ENCODE results near the gene LRRC19.

The LRRC19 gene

DNA sequence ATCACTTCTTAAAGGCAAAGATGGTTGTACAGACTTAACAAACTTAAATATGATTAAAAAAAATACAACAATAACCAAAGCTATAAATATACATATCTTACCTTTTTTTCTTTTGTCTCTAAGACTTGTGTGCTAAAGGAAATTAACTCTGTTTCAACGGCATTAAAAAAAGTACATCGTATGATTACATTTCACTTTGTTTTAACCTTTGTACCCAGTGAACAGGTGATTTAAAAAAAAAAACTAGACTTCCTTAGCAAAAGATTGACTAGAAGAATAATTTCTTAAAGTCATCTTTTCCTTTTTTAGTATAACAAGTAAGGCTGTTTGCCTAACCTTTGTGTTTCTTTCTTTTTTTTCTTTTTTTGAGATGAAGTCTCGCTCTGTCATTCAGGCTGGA lies at the start of gene LRRC19:
Gene LRRC19 (minus strand): TSS at position 182 of the 400 bp plus-strand sequence. CDS start 5,978 bp downstream, outside the sequence.
- H3K27ac ChIP-seq (ENCODE audit: extremely low read depth, low read depth, low read length) = no peak within 1 kb of the TSS
- no peaks in the 10 kb centered on the region for H3K9me3 ChIP-seq (ENCODE audit: control insufficient read depth, insufficient read depth, low read depth, low read length)
- H3K36me3 ChIP-seq (ENCODE audit: control insufficient read depth in 2 of 2, insufficient read depth in 1 of 2, low read length in 2 of 2) = peaks cover 0 to 3% of the 10 kb centered on the region in 2 experiments; a peak in 1 of 3 replicates
- no peak within 1 kb of the TSS for H3K4me3 ChIP-seq (ENCODE audit: low read depth, low read length)
- TF ChIP-seq ZBTB44 (tag by site-specific recombination; IDR thresholded peaks at IDR 0.05) = no peak
- no peak for TF ChIP-seq RBAK (tag by site-specific recombination; IDR thresholded peaks at IDR 0.05)
- TF ChIP-seq ZNF473 (tag by site-specific recombination; IDR thresholded peaks at IDR 0.05) = no peak
- no peak for TF ChIP-seq ZFHX2 (tag by site-specific recombination; conservative IDR thresholded peaks at IDR 0.05)
- TF ChIP-seq ZNF335 (tag by site-specific recombination; conservative IDR thresholded peaks at IDR 0.05) = no peak
- no peak for TF ChIP-seq FEZF1 (tag by site-specific recombination; IDR thresholded peaks at IDR 0.05)
- TF ChIP-seq ZNF37A (tag by site-specific recombination; IDR thresholded peaks at IDR 0.05) = no peak
- TF ChIP-seq ZNF132 (tag by site-specific recombination; IDR thresholded peaks at IDR 0.05; ENCODE audit: borderline replicate concordance) = no peak
- TF ChIP-seq KLF9 (tag by site-specific recombination; IDR thresholded peaks at IDR 0.05; ENCODE audit: low read depth) = no peak
- TF ChIP-seq, protein P1, sequence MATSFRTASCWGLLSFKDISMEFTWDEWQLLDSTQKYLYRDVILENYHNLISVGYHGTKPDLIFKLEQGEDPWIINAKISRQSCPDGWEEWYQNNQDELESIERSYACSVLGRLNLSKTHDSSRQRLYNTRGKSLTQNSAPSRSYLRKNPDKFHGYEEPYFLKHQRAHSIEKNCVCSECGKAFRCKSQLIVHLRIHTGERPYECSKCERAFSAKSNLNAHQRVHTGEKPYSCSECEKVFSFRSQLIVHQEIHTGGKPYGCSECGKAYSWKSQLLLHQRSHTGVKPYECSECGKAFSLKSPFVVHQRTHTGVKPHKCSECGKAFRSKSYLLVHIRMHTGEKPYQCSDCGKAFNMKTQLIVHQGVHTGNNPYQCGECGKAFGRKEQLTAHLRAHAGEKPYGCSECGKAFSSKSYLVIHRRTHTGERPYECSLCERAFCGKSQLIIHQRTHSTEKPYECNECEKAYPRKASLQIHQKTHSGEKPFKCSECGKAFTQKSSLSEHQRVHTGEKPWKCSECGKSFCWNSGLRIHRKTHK (tag by site-specific recombination; IDR thresholded peaks at IDR 0.05) = no peak
- no peak for TF ChIP-seq ZNF768 (tag by site-specific recombination; IDR thresholded peaks at IDR 0.05)
- no peak for TF ChIP-seq ZNF169 (tag by site-specific recombination; IDR thresholded peaks at IDR 0.05)
- TF ChIP-seq PRDM4 (tag by site-specific recombination; IDR thresholded peaks at IDR 0.05) = no peak
- TF ChIP-seq ZNF549 (tag by site-specific recombination; IDR thresholded peaks at IDR 0.05) = no peak
- no peak for TF ChIP-seq ZNF394 (tag by site-specific recombination; IDR thresholded peaks at IDR 0.05; ENCODE audit: borderline replicate concordance)
- TF ChIP-seq ZNF704 (tag by site-specific recombination; IDR thresholded peaks at IDR 0.05) = no peak
- ChIA-PET POLR2A (no interaction called here), CTCF (no interaction called here)
- H3K4me1 ChIP-seq (ENCODE audit: control insufficient read depth, insufficient read depth, low read length) = no peaks in the 10 kb centered on the region

DNA sequence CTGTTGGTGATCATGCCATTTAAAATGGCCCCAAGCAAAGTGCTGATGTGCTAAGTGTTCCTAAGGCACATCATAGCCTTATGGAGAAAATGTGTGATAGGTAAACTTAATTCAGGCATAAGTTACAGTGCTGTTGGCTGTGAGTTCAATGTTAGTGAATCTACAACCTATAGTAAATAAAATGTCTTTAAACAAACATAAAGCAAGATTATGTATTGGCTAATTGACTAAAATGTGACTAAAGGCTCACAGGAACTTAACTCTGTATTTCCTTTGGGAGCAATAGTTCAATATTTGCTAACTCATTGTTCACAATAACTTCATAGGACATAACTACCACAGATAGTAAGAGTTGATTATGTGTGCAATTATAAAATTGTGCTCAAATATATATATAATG lies 49.4 kb upstream of the LRRC19 start:
- Histone ChIP-seq H3K9me3 (ENCODE audit: control insufficient read depth, insufficient read depth, low read depth, low read length) (no peaks in the 10 kb centered on the region), H3K4me3 (ENCODE audit: low read depth, low read length) (no peak overlapping the region), H3K27ac (ENCODE audit: extremely low read depth, low read depth, low read length) (no peak overlapping the region), H3K36me3 (ENCODE audit: control insufficient read depth in 2 of 2, insufficient read depth in 1 of 2, low read length in 2 of 2) (no peaks in the 10 kb centered on the region), H3K4me1 (ENCODE audit: control insufficient read depth, insufficient read depth, low read length) (no peaks in the 10 kb centered on the region)
- CTCF ChIA-PET = no interaction called here
- POLR2A ChIA-PET = no interaction called here
- TF ChIP-seq ZNF114 (tag by site-specific recombination; IDR thresholded peaks at IDR 0.05) = no peak
- no peak for TF ChIP-seq ZNF404 (tag by site-specific recombination; IDR thresholded peaks at IDR 0.05)
- no peak for TF ChIP-seq SP2 (tag by site-specific recombination; IDR thresholded peaks at IDR 0.05)
- no peak for TF ChIP-seq ZNF398 (tag by site-specific recombination; IDR thresholded peaks at IDR 0.05)
- TF ChIP-seq ZNF266 (tag by site-specific recombination; IDR thresholded peaks at IDR 0.05; ENCODE audit: low read depth) = no peak
- TF ChIP-seq ZBTB49 (tag by site-specific recombination; IDR thresholded peaks at IDR 0.05; ENCODE audit: low read depth) = no peak
- TF ChIP-seq ZNF223 (tag by site-specific recombination; IDR thresholded peaks at IDR 0.05) = no peak

Measured in HEK293 (cell line).